ENCODE measurements around the gene MAP3K12. TPM values are rescaled to one million over a fixed set of nuclear protein-coding genes. Genes with fewer than 3 reads are reported as not detected.
"Not testable (repeated sequence)": the region's sequence is repeated elsewhere in the genome, so short reads cannot be mapped to it uniquely, and the experiment has no call there.

MAP3K12 gene
- total RNA-seq, 1 experiment from 2014 or later: 9.6 TPM

GRCh38 chr12:53441040-53441833 is 58.0 kb downstream of the MAP3K12 start, which contains the start of gene PRR13:
Gene PRR13 (plus strand): TSS chr12:53441734. CDS start chr12:53442715, 981 bp downstream.
- Histone ChIP-seq H3K9ac (ENCODE audit: low read length) (peak within 1 kb of the TSS; percentile 76), H3K36me3 (ENCODE audit: low read depth, low read length) (peaks cover 2% of the 10 kb centered on the region; the same call in 1 of the 2 replicates), H3K27ac (ENCODE audit: low read length) (peak within 1 kb of the TSS; percentile 34), H2AFZ (ENCODE audit: low read length) (peak within 1 kb of the TSS; percentile 77), H3K27me3 (ENCODE audit: low read length) (no peaks in the 10 kb centered on the region), H4K20me1 (ENCODE audit: low read length) (no peaks in the 10 kb centered on the region), H3K79me2 (ENCODE audit: low read length) (peaks cover 31% of the 10 kb centered on the region), H3K4me2 (ENCODE audit: low read length) (peak within 1 kb of the TSS; percentile 86), H3F3A (ENCODE audit: low read length, unreplicated experiment) (no peaks in the 10 kb centered on the region), H3K4me1 (ENCODE audit: insufficient read depth, low read length) (peaks cover 12% of the 10 kb centered on the region; the same call in 1 of the 2 replicates), H3K9me3 (ENCODE audit: low read length) (no peaks in the 10 kb centered on the region), H3K9me2 (replicated peaks; ENCODE audit: low read length) (no peaks in the 10 kb centered on the region), H3K4me3 (ENCODE audit: low read length) (peak within 1 kb of the TSS; percentile 78)
- DNase-seq (peak; percentile 99), ATAC-seq (peak; percentile 97)
- TSS peak; percentile 99 for BruUV-seq (replicated peaks)
- CTCF ChIA-PET: interaction anchor here (0.7 kb wide), 1 partner anchor 20 kb away, joined by 3 read pairs; no protein-coding TSS in a partner anchor
- intact Hi-C loops (cut with micrococcal nuclease): loop anchor here (1.0 kb wide), 1 partner anchor 10 kb away; no protein-coding TSS in a partner anchor
- POLR2A ChIA-PET (ENCODE audit: unreplicated experiment): interaction anchor here (0.6 to 0.8 kb wide), 2 partner anchors 13 to 40 kb away, joined by 3 to 6 read pairs; no protein-coding TSS in a partner anchor
- TF ChIP-seq CTCF (conservative IDR thresholded peaks at IDR 0.05; ENCODE audit: low read depth, low read length) (no peak), EZH2phosphoT487 (IDR thresholded peaks at IDR 0.05; ENCODE audit: borderline replicate concordance, low read length) (no peak), EZH2 (IDR thresholded peaks at IDR 0.05; ENCODE audit: low read length, unreplicated experiment) (no peak)

- H2AFZ ChIP-seq (ENCODE audit: low read length); H3K36me3 ChIP-seq (ENCODE audit: low read depth, low read length); H3F3A ChIP-seq (ENCODE audit: low read length, unreplicated experiment); ATAC-seq; CTCF ChIA-PET; DNase-seq; H4K20me1 ChIP-seq (ENCODE audit: low read length); H3K4me2 ChIP-seq (ENCODE audit: low read length); H3K9me2 ChIP-seq (replicated peaks; ENCODE audit: low read length); H3K27me3 ChIP-seq (ENCODE audit: low read length); H3K4me3 ChIP-seq (ENCODE audit: low read length); H3K27ac ChIP-seq (ENCODE audit: low read length); POLR2A ChIA-PET (ENCODE audit: unreplicated experiment); H3K9ac ChIP-seq (ENCODE audit: low read length); BruUV-seq (replicated peaks); H3K9me3 ChIP-seq (ENCODE audit: low read length); intact Hi-C loops (cut with micrococcal nuclease): not testable (repeated sequence)
- H3K79me2 ChIP-seq (ENCODE audit: low read length): peaks cover 25% of the 10 kb centered on the region
- H3K4me1 ChIP-seq (ENCODE audit: insufficient read depth, low read length): peaks cover 12% of the 10 kb centered on the region; the same call in 1 of the 2 replicates
Measured at GRCh38 chr12:53439582-53439981, 59.7 kb downstream of the MAP3K12 start.

- intact Hi-C loops (cut with micrococcal nuclease); CTCF ChIA-PET; H3K27ac ChIP-seq (ENCODE audit: low read length): not testable (repeated sequence)
Measured at GRCh38 chr12:53435326-53435725, 63.9 kb downstream of the MAP3K12 start.

More at GRCh38 chr12:53435326-53435725, 63.9 kb downstream of the MAP3K12 start:
- H3K27me3 ChIP-seq (ENCODE audit: low read length); H3K9me2 ChIP-seq (replicated peaks; ENCODE audit: low read length); ATAC-seq; H4K20me1 ChIP-seq (ENCODE audit: low read length); H3K4me3 ChIP-seq (ENCODE audit: low read length); H3K9ac ChIP-seq (ENCODE audit: low read length); H3K4me2 ChIP-seq (ENCODE audit: low read length); DNase-seq; POLR2A ChIA-PET (ENCODE audit: unreplicated experiment); H2AFZ ChIP-seq (ENCODE audit: low read length); H3F3A ChIP-seq (ENCODE audit: low read length, unreplicated experiment); H3K79me2 ChIP-seq (ENCODE audit: low read length); BruUV-seq (replicated peaks); H3K9me3 ChIP-seq (ENCODE audit: low read length); H3K36me3 ChIP-seq (ENCODE audit: low read depth, low read length): not testable (repeated sequence)
- H3K4me1 ChIP-seq (ENCODE audit: insufficient read depth, low read length): peaks cover 15% of the 10 kb centered on the region

Data from PC-3 (cell line).